ENCODE measurements around the gene LCAT.

LCAT gene

DNA sequence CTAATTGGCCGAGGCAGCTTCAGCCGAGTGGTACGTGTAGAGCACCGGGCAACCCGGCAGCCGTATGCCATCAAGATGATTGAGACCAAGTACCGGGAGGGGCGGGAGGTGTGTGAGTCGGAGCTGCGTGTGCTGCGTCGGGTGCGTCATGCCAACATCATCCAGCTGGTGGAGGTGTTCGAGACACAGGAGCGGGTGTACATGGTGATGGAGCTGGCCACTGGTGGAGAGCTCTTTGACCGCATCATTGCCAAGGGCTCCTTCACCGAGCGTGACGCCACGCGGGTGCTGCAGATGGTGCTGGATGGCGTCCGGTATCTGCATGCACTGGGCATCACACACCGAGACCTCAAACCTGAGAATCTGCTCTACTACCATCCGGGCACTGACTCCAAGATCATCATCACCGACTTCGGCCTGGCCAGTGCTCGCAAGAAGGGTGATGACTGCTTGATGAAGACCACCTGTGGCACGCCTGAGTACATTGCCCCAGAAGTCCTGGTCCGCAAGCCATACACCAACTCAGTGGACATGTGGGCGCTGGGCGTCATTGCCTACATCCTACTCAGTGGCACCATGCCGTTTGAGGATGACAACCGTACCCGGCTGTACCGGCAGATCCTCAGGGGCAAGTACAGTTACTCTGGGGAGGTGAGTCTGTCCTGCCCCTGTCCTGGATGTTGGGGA is 34.7 kb downstream of the LCAT start:
- DNase-seq, result no peak

DNA sequence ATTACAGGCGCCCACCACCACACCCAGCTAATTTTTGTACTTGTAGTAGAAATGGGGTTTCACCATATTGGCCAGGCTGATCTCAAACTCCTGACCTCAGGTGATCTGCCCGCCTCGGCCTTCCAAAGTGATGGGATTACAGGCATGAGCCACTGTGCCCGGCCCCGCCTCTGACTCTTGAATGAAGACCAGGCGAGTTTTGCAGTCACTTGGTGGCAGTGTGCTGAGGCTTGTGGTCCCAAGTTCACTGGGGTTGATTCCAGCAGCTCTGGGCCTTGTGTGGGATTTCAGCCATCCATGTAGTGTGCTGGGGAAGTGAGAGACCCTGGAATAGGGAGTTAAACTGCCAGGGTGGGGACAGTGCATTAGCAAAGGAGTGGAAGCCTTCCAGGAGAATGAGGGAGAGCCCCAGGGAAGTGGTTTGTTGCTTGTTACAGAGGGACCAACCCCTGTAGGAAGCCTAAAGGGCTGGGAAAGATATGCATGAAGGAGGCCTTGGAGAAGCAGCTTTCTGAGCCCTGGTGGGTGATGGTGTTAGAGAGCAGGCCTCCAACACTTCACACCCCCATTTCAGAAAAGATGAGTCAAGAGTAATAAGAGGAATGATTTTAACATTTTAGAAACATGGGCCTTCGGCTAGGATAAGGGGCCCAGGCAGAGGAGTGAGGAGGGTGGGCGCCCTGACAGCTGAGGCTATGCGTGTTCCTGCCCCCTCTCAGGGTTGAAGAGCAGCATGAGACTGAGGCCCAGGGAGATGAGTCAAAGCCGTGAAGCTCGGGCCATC is 36.3 kb downstream of the LCAT start:
- DNase-seq, result no peak

- no peak for DNase-seq
Observed at GRCh38 chr16:67902831-67903230, 41.1 kb downstream of the LCAT start.

DNA sequence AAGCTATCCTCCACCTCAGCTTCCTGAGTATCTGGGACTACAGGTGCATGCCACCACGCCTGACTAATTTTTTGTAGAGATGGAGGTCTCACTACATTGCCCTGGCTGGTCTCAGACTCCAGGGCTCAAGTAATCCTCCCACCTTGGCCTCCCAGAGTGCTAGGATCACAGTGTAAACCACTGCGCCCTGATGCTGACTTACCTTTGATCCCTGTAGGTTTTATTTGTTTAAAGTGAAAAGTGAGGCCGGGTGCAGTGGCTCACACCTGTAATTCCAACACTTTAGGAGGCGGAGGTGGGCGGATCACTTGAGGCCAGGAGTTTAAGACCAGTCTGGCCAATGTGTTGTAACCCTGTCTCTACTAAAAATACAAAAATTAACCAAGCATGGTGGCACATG is 42.2 kb downstream of the LCAT start:
- no peak for DNase-seq

- no peak for DNase-seq
Observed at GRCh38 chr16:67897231-67897630, 46.7 kb downstream of the LCAT start.

GRCh38 chr16:67893743-67894399 is 50.0 kb downstream of the LCAT start:
- no peak for DNase-seq

DNA sequence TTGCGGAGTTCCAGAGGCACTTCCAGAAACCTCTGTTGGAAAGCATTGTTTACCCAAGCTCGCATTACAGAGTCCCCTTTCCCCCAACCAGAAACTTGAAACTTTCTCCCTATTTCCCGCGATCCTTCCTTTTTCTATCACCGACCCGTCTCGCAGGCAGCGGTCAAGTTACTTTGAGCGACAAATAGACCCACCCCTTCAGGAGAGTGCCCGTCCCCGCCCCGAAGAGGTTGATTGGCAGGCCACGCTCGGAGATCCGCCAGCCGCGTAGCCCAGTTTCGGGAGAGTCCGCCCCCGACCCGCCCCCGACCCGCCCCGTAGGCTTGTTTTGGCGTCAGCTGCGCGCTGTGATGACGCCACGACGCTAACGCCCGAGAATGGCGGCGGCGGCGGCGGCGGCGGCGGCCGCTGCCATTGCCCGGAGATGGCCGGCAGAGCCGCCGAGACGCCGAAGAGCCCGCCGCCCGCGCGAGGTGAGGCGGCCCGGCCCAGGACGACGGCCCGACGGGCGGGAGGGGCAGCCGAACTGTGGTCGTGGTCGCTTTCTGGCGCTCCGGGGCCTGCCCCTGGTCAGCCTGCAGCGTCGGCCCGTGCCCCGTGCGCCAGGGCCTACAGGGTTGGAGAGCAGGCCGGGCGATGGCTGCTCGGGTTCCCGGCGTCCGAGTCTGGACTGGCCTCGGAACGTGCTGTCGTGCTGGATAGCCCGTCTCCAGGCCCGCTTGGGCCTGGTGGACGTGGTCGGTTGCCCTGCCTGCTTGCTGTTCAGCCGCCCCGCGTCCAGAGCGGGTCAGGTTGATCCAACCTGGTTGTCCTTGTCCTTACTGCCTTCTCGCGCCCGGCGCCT is 50.8 kb downstream of the LCAT start, which contains the start of gene PSKH1:
Gene PSKH1 (plus strand): TSS at position 356 of the 844 bp plus-strand sequence. CDS start 15,496 bp downstream, outside the sequence.
- peak; percentile 91 to 93 for DNase-seq

DNA sequence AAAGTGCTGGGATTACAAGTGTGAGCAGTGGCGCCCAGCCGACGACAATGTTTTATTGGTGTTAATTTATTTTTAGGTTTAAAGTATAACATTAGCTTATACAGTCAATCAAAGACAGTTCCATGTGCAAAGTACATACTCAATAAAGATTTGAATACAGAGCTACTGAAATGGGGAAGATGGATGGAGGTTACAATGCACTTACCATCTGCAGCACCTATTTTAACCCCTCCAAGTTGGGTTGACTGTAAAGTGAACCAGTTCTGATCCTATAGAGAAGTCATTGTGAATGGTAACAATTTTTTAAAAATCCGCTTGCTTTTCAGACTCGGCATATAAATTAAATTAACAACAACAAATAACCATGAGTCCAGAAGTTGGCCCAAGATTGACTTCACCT is 51.5 kb downstream of the LCAT start:
- no peak for DNase-seq

Data from stimulated activated CD4-positive, alpha-beta T cell treated with anti-CD3 and anti-CD28 coated beads, Interleukin-4, amount 100 ng/mL, for 4 hours (primary cell).